Heart left ventricle (tissue), 13 donors: ENCODE data around the gene TRIP13.

Experiments used
- POLR2A ChIP-seq, 2 donors: fragments of 450-650 bp; IDR thresholded peaks; one replicate each; pipeline ENCODE4 v1.6.1; 2017; ENCODE audit warnings: antibody characterized with exemption in 2 of 2, mild to moderate bottlenecking in 2 of 2, moderate library complexity in 2 of 2
- TF ChIP-seq, protein P1 (sequence below), 12 donors: fragments of 200-600 bp; sonication (generic) in 4 of 12; IDR thresholded peaks; one replicate each; pipeline versions ENCODE4 v1.5.0 to v1.8.0; 2018 to 2022; ENCODE audit warnings: antibody characterized with exemption in 12 of 12, mild to moderate bottlenecking in 5 of 12
- donor health status: ischemic (EF 13 %, LVEDD 7.1; RV severe dilation, severe dysfunction).
- donor health status: DM: no; HTN: yes; CAD: no.
- donor health status: DM: no; HTN: no; CAD: no.
- donor health status: ischemic (EF 25% LVEDD 6.9; RV normal size, moderate dysfunction).
- donor health status: ischemic (EF 25% LVEDD 5.7; RV mildly dilated, moderate dysfunction).
- donor health status: ischemic (EF 35%, LVEDD 5.7; RV mildly dilated, moderate dysfunction).
- donor health status: nonischemic (EF 11% LVEDD 7.7; RV severe dilation, severe dysfunction).
- donor health status: DM: yes; HTN: yes; CAD: no.
- donor health status: PGD.
- donor health status: ischemic (EF 29% LVEDD 5.4; RV normal size, mild dysfunction).
- donor health status: nonischemic (EF 23%, LVEDD 6.1; RV moderate dilation, normal function).

DNA sequence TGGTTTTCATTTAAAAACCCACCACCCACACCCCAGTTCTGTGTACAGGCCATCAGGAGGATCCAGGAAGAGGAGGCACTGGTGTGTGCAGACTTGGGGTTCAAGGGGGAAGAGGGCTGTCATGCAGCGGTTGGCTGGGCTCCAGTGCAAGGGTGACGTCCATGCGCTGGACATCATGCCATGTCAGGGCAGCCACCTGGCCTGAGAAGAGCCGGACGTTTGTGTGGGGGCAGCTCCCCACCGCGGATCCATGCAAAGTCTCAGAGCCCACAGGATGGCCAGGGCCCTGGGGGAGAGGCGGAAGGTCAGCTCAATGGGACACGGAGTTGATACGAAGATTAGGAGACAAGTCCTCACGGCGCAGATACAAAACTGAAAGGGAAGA, 11.1 kb upstream of the TRIP13 start:
- TF ChIP-seq POLR2A (IDR thresholded peaks at IDR 0.05) = no peak
- TF ChIP-seq, protein P1, sequence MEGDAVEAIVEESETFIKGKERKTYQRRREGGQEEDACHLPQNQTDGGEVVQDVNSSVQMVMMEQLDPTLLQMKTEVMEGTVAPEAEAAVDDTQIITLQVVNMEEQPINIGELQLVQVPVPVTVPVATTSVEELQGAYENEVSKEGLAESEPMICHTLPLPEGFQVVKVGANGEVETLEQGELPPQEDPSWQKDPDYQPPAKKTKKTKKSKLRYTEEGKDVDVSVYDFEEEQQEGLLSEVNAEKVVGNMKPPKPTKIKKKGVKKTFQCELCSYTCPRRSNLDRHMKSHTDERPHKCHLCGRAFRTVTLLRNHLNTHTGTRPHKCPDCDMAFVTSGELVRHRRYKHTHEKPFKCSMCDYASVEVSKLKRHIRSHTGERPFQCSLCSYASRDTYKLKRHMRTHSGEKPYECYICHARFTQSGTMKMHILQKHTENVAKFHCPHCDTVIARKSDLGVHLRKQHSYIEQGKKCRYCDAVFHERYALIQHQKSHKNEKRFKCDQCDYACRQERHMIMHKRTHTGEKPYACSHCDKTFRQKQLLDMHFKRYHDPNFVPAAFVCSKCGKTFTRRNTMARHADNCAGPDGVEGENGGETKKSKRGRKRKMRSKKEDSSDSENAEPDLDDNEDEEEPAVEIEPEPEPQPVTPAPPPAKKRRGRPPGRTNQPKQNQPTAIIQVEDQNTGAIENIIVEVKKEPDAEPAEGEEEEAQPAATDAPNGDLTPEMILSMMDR (IDR thresholded peaks at IDR 0.05) = no peak
